ENCODE results near the gene HIGD2A. TPM values are rescaled to one million over a fixed set of nuclear protein-coding genes. Genes with fewer than 3 reads are reported as not detected.

Gene HIGD2A
- total RNA-seq, 1 donor from 2014 or later = 104 TPM

GRCh38 chr5:176365351-176366231 lies 23.0 kb upstream of the HIGD2A start, which contains the start of gene ARL10:
Gene ARL10, plus strand, starts transcription at chr5:176365487. Its CDS starts 77 bp downstream, at chr5:176365564.
- intact Hi-C loops (cut with DNase I) = no loop called here
- H3K36me3 ChIP-seq = peaks cover 7% of the 10 kb centered on the region
- H3K9me3 ChIP-seq = no peaks in the 10 kb centered on the region
- DNase-seq (peak; percentile 77), ATAC-seq (peak; percentile 46)
- H3K4me3 ChIP-seq = peak within 1 kb of the TSS; percentile 87
- H3K4me1 ChIP-seq = peaks cover 11% of the 10 kb centered on the region
- no peak for TF ChIP-seq CTCF (IDR thresholded peaks at IDR 0.05)
- peak within 1 kb of the TSS; percentile 58 for H3K27ac ChIP-seq
- H3K27me3 ChIP-seq = no peaks in the 10 kb centered on the region

GRCh38 chr5:176366232-176366894 lies 22.2 kb upstream of the HIGD2A start:
- TF ChIP-seq CTCF (IDR thresholded peaks at IDR 0.05) = no peak
- ATAC-seq = no peak
- no peak overlapping the region for H3K27ac ChIP-seq
- peaks cover 9% of the 10 kb centered on the region for H3K4me1 ChIP-seq
- DNase-seq = no peak
- H3K27me3 ChIP-seq = no peaks in the 10 kb centered on the region
- H3K9me3 ChIP-seq = no peaks in the 10 kb centered on the region
- peaks cover 7% of the 10 kb centered on the region for H3K36me3 ChIP-seq
- intact Hi-C loops (cut with DNase I) = no loop called here
- peak overlapping the region; percentile 87 for H3K4me3 ChIP-seq

GRCh38 chr5:176368726-176369125 lies 19.8 kb upstream of the HIGD2A start:
- no peak for ATAC-seq
- Histone ChIP-seq H3K27me3 (no peaks in the 10 kb centered on the region), H3K36me3 (peaks cover 7% of the 10 kb centered on the region), H3K4me1 (peaks cover 9% of the 10 kb centered on the region), H3K27ac (no peak overlapping the region), H3K4me3 (no peak overlapping the region), H3K9me3 (no peaks in the 10 kb centered on the region)
- no peak for TF ChIP-seq CTCF (IDR thresholded peaks at IDR 0.05)
- no peak for DNase-seq
- intact Hi-C loops (cut with DNase I) = no loop called here

- H3K27ac ChIP-seq = no peak overlapping the region
Observed at GRCh38 chr5:176369934-176370711, 18.4 kb upstream of the HIGD2A start.

More at GRCh38 chr5:176369934-176370711, 18.4 kb upstream of the HIGD2A start:
- Histone ChIP-seq H3K9me3 (no peaks in the 10 kb centered on the region), H3K4me1 (peaks cover 4% of the 10 kb centered on the region), H3K27me3 (no peaks in the 10 kb centered on the region), H3K36me3 (peaks cover 7% of the 10 kb centered on the region), H3K4me3 (no peak overlapping the region)
- DNase-seq (no peak), ATAC-seq (no peak)
- intact Hi-C loops (cut with DNase I) = no loop called here
- no peak for TF ChIP-seq CTCF (IDR thresholded peaks at IDR 0.05)

All from upper lobe of right lung (tissue), 1 donor.